Measurements from ENCODE around the gene SUMF1.

GRCh38 chr3:4338751-4339150 is 128.3 kb downstream of the SUMF1 start:
- TF ChIP-seq EP300 (IDR thresholded peaks at IDR 0.05; ENCODE audit: borderline replicate concordance) (no peak), REST (IDR thresholded peaks at IDR 0.05; ENCODE audit: low read depth) (no peak), RAD21 (IDR thresholded peaks at IDR 0.05; ENCODE audit: low read depth) (no peak), TAF1 (IDR thresholded peaks at IDR 0.05; ENCODE audit: low read depth) (no peak), TCF12 (IDR thresholded peaks at IDR 0.05; ENCODE audit: low read depth) (no peak), MAX (IDR thresholded peaks at IDR 0.05) (no peak), CREB1 (IDR thresholded peaks at IDR 0.05; ENCODE audit: low read depth) (no peak), ZBTB7A (IDR thresholded peaks at IDR 0.05; ENCODE audit: low read depth) (no peak), YY1 (IDR thresholded peaks at IDR 0.05; ENCODE audit: low read depth) (no peak), CEBPB (IDR thresholded peaks at IDR 0.05) (no peak), FOXM1 (IDR thresholded peaks at IDR 0.05; ENCODE audit: borderline replicate concordance, low read depth) (no peak), NFIC (IDR thresholded peaks at IDR 0.05) (no peak), EGR1 (IDR thresholded peaks at IDR 0.05) (no peak), TEAD4 (IDR thresholded peaks at IDR 0.05) (no peak)

All from Ishikawa (cell line).